Measurements from ENCODE around the gene FOXA2. TPM values are rescaled to one million over a fixed set of nuclear protein-coding genes. Genes with fewer than 3 reads are reported as not detected.

The FOXA2 gene
- total RNA-seq, 1 experiment from 2014 or later: 14.0 TPM

- H3K4me3 ChIP-seq: no peak overlapping the region
- DNase-seq (ENCODE audit: low read depth in 1 of 2, low spot score in 2 of 2): no peak
- peaks cover 42% of the 10 kb centered on the region for H3K4me1 ChIP-seq (replicated peaks)
- no peaks in the 10 kb centered on the region for H3K9me3 ChIP-seq (replicated peaks)
- H3K27me3 ChIP-seq (replicated peaks): no peaks in the 10 kb centered on the region
- no peak overlapping the region for H3K27ac ChIP-seq
- no peaks in the 10 kb centered on the region for H3K36me3 ChIP-seq
Measured at GRCh38 chr20:22572023-22572422, 12.3 kb downstream of the FOXA2 start.

GRCh38 chr20:22569353-22569752 lies 15.0 kb downstream of the FOXA2 start:
- DNase-seq (ENCODE audit: low read depth in 1 of 2, low spot score in 2 of 2): no peak
- no peaks in the 10 kb centered on the region for H3K36me3 ChIP-seq
- no peaks in the 10 kb centered on the region for H3K9me3 ChIP-seq (replicated peaks)
- no peak overlapping the region for H3K4me3 ChIP-seq
- H3K27ac ChIP-seq: no peak overlapping the region
- H3K4me1 ChIP-seq (replicated peaks): peaks cover 16% of the 10 kb centered on the region
- H3K27me3 ChIP-seq (replicated peaks): 0 out of 2 replicates have a peak, but pooled peaks cover 5% of the 10 kb centered on the region

- H3K4me3 ChIP-seq: no peak overlapping the region
- no peak overlapping the region for H3K27ac ChIP-seq
- H3K9me3 ChIP-seq (replicated peaks): no peaks in the 10 kb centered on the region
- no peaks in the 10 kb centered on the region for H3K36me3 ChIP-seq
- no peak for DNase-seq (ENCODE audit: low read depth in 1 of 2, low spot score in 2 of 2)
- 0 out of 2 replicates have a peak, but pooled peaks cover 9% of the 10 kb centered on the region for H3K27me3 ChIP-seq (replicated peaks)
- H3K4me1 ChIP-seq (replicated peaks): peaks cover 11% of the 10 kb centered on the region
Measured at GRCh38 chr20:22568872-22569344, 15.5 kb downstream of the FOXA2 start.

- H3K9me3 ChIP-seq (replicated peaks): no peaks in the 10 kb centered on the region
- H3K4me3 ChIP-seq: no peak overlapping the region
- DNase-seq (ENCODE audit: low read depth in 1 of 2, low spot score in 2 of 2): no peak
- no peak overlapping the region for H3K27ac ChIP-seq
- no peaks in the 10 kb centered on the region for H3K36me3 ChIP-seq
- 0 out of 2 replicates have a peak, but pooled peaks cover 9% of the 10 kb centered on the region for H3K27me3 ChIP-seq (replicated peaks)
- H3K4me1 ChIP-seq (replicated peaks): peaks cover 4% of the 10 kb centered on the region; the same call in 1 of the 2 replicates
Measured at GRCh38 chr20:22567944-22568871, 16.2 kb downstream of the FOXA2 start.

- H3K27me3 ChIP-seq (replicated peaks): 0 out of 2 replicates have a peak, but pooled peaks cover 9% of the 10 kb centered on the region
- 0 out of 2 replicates have a peak, but pooled peaks cover 4% of the 10 kb centered on the region for H3K4me1 ChIP-seq (replicated peaks)
- no peak overlapping the region for H3K27ac ChIP-seq
- no peak overlapping the region for H3K4me3 ChIP-seq
- H3K9me3 ChIP-seq (replicated peaks): no peaks in the 10 kb centered on the region
- no peaks in the 10 kb centered on the region for H3K36me3 ChIP-seq
- DNase-seq (ENCODE audit: low read depth in 1 of 2, low spot score in 2 of 2): no peak
Measured at GRCh38 chr20:22566876-22567658, 17.3 kb downstream of the FOXA2 start.

GRCh38 chr20:22563062-22563965 lies 21.1 kb downstream of the FOXA2 start:
- no peak for DNase-seq (ENCODE audit: low read depth in 1 of 2, low spot score in 2 of 2)
- Histone ChIP-seq H3K27me3 (replicated peaks) (0 out of 2 replicates have a peak, but pooled peaks cover 11% of the 10 kb centered on the region), H3K9me3 (replicated peaks) (no peaks in the 10 kb centered on the region), H3K36me3 (no peaks in the 10 kb centered on the region), H3K27ac (no peak overlapping the region), H3K4me3 (no peak overlapping the region), H3K4me1 (replicated peaks) (no peaks in the 10 kb centered on the region)

- Histone ChIP-seq H3K4me3 (no peak overlapping the region), H3K27ac (no peak overlapping the region), H3K4me1 (replicated peaks) (no peaks in the 10 kb centered on the region), H3K9me3 (replicated peaks) (no peaks in the 10 kb centered on the region), H3K36me3 (no peaks in the 10 kb centered on the region), H3K27me3 (replicated peaks) (0 out of 2 replicates have a peak, but pooled peaks cover 11% of the 10 kb centered on the region)
- no peak for DNase-seq (ENCODE audit: low read depth in 1 of 2, low spot score in 2 of 2)
Measured at GRCh38 chr20:22562620-22563019, 21.8 kb downstream of the FOXA2 start.

- H3K27me3 ChIP-seq (replicated peaks): 0 out of 2 replicates have a peak, but pooled peaks cover 11% of the 10 kb centered on the region
- no peak overlapping the region for H3K4me3 ChIP-seq
- no peak overlapping the region for H3K27ac ChIP-seq
- DNase-seq (ENCODE audit: low read depth in 1 of 2, low spot score in 2 of 2): no peak
- no peaks in the 10 kb centered on the region for H3K36me3 ChIP-seq
- no peaks in the 10 kb centered on the region for H3K9me3 ChIP-seq (replicated peaks)
- H3K4me1 ChIP-seq (replicated peaks): no peaks in the 10 kb centered on the region
Measured at GRCh38 chr20:22561965-22562577, 22.3 kb downstream of the FOXA2 start.

GRCh38 chr20:22560817-22561216 lies 23.6 kb downstream of the FOXA2 start:
- H3K4me1 ChIP-seq (replicated peaks): no peaks in the 10 kb centered on the region
- H3K4me3 ChIP-seq: no peak overlapping the region
- DNase-seq (ENCODE audit: low read depth in 1 of 2, low spot score in 2 of 2): no peak
- H3K27ac ChIP-seq: no peak overlapping the region
- no peaks in the 10 kb centered on the region for H3K9me3 ChIP-seq (replicated peaks)
- H3K27me3 ChIP-seq (replicated peaks): 0 out of 2 replicates have a peak, but pooled peaks cover 9% of the 10 kb centered on the region
- H3K36me3 ChIP-seq: no peaks in the 10 kb centered on the region

GRCh38 chr20:22559711-22560318 lies 24.6 kb downstream of the FOXA2 start:
- Histone ChIP-seq H3K9me3 (replicated peaks) (no peaks in the 10 kb centered on the region), H3K4me3 (no peak overlapping the region), H3K27ac (no peak overlapping the region), H3K4me1 (replicated peaks) (no peaks in the 10 kb centered on the region), H3K27me3 (replicated peaks) (0 out of 2 replicates have a peak, but pooled peaks cover 9% of the 10 kb centered on the region), H3K36me3 (no peaks in the 10 kb centered on the region)
- DNase-seq (ENCODE audit: low read depth in 1 of 2, low spot score in 2 of 2): no peak

GRCh38 chr20:22557403-22558276 lies 26.7 kb downstream of the FOXA2 start:
- Histone ChIP-seq H3K4me3 (no peak overlapping the region), H3K4me1 (replicated peaks) (no peaks in the 10 kb centered on the region), H3K27me3 (replicated peaks) (0 out of 2 replicates have a peak, but pooled peaks cover 2% of the 10 kb centered on the region), H3K27ac (no peak overlapping the region), H3K9me3 (replicated peaks) (no peaks in the 10 kb centered on the region; the same call in 1 of the 2 replicates), H3K36me3 (no peaks in the 10 kb centered on the region)
- no peak for DNase-seq (ENCODE audit: low read depth in 1 of 2, low spot score in 2 of 2)

Measured in SJSA1 (cell line).